Stimulated activated CD4-positive, alpha-beta T cell treated with anti-CD3 and anti-CD28 coated beads, Interleukin-15, amount 100 ng/mL, for 24 hours (primary cell): ENCODE data around the gene FTCD.
A peak's percentile ranks its signal among the peaks of the same experiment; 100 is the strongest.
"Not testable (repeated sequence)": the region's sequence is repeated elsewhere in the genome, so short reads cannot be mapped to it uniquely, and the experiment has no call there.

ENCODE experiments used
- DNase-seq: peaks from one replicate; pipeline ENCODE4 v3.0.0-alpha.2; 2020

Gene FTCD

DNA sequence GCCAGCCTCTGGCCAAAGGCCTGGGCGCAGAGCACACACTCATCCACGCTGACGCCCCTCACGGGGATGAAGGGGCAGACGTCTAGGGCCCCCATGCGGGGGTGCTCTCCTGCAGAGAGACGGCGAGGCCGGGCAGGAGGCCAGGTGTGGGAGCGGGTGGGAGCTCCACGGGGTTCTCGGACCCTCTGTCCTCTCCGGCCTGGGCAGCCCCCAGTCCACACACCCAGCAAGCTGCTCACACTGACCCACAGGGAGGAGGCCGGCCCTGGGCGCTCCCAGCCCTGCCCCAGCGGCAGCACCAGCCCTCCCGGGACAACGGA is 2.5 kb downstream of the FTCD start:
- DNase-seq = no peak

DNA sequence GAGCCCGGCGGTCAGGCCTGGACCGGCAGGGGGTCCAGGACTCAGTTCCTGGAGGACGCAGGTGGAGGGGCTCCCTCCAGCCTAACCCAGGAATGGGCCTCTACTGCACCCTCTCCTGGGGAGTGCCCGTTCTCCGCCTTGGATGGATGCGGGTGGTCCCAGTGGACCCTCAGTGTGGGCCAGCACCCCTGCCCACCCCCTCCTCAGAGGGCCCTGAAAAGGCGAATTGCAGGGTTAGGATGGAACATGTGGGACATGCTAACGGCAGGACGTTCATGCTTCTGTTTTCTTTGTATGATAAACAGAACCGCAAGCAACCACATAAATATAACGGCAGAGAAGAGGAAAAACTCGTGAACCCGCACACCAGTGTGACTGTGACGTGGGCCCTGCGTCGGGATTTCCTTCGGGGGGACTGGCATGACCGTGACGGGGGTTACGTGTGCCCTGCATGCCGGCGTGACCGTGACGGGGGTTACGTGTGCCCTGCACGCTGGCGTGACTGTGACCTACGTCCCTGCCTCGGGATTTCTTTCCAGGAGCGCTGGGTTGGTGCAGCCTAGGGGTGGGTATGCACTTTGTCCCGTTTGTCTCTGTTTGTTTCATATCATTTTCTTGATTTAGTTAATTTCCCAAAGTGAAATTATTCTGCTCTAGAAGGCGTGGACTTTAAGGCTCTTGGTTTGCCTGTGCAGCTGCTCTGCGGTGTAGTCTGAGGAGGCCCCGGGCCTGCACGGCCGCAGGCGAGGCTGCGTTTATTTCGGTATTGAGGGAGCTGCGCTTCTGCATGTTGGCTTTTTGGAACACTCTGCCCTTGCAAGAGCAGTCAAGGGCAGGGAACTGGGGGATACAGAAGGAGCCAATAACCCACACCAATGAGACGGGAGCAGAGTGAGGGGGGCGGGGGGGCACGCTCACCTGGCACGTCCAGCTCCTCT is 3.1 kb downstream of the FTCD start:
- DNase-seq = peak; percentile 0

DNA sequence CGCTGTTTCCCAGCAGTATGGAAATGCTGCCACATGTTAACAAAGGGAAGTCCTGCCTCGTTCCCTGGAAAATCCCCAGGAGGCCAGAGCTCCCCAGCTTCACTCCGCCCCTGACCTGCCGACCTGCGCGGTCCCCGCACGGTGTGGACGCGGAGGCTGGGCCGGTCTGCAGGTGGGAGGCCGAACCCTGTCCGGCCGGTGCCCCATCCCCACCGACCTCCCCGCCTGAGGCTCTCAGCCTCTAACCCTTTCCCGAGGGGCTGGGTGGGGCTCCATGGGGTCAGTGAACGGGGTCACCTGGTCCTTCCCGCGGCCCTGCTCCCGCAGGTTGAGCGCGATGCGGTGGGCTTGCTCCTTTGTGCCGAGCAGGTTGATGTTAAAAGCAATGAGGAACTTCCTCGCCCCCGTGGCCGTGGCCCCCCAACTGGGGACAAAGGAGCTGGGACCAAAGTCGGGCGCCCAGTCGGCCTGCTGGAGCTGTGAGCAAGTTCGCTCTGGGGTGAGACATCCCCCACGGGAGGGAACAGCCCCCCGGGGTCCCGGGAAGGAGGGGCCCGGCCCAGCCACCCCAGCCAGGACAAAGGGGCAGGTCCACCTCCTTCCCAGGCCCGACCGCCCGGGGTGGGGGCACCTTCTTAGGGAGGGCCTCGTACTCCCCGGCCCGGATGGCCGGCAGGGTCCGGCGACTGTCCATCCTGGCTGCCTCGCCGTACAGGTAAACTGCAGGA is 4.0 kb downstream of the FTCD start:
- DNase-seq = no peak

DNA sequence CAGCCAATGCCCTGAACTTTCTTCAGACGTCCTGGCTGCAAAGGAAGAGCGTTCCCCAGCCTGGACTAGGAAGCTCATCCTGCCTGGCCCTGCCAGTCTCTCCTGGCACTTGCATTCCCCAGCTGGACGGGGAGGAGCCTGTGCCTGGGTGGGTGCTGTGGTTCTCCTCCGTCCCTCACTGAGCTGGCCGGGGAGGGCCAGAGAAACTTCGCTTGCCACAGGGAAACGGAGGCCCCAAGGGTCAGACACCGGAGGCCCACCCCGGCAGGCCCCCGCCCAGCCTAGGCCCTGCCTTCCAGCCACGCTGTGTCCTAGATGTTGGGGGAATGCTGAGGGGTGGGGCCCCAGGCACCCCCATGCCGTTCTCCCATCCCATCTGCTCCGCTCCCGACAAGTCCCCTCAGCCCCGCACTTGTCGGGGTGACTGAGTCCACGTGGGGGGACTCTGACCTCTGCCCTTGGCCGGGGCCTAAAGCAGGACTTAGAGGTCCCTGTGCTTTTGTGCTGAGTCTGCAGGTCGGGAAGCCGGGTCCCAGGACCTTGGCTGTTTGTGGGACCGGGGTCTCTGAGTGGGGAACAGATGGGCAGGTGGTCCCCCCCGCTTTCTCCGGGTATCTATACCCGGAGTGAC is 4.8 kb downstream of the FTCD start:
- no peak for DNase-seq

DNA sequence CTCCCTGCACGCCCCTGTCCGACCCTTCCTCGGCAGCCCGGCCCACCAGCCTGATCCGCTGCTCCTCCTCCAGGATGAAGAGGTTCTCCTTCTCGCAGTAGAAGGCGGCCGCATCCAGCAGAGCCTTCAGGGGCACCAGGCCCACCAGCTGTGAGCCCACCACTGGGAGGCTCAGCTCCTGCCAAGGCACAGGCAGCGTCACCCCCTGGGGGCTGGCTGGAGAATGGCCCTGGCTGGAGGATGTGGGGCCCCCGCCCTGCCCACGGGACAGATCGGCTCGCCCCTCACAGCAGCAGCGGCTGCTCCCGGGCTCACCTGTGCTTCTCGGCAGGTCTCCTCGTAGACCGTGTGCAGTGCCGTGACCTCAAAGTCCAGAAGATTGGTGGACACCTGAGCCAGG is 5.3 kb downstream of the FTCD start:
- DNase-seq = no peak

DNA sequence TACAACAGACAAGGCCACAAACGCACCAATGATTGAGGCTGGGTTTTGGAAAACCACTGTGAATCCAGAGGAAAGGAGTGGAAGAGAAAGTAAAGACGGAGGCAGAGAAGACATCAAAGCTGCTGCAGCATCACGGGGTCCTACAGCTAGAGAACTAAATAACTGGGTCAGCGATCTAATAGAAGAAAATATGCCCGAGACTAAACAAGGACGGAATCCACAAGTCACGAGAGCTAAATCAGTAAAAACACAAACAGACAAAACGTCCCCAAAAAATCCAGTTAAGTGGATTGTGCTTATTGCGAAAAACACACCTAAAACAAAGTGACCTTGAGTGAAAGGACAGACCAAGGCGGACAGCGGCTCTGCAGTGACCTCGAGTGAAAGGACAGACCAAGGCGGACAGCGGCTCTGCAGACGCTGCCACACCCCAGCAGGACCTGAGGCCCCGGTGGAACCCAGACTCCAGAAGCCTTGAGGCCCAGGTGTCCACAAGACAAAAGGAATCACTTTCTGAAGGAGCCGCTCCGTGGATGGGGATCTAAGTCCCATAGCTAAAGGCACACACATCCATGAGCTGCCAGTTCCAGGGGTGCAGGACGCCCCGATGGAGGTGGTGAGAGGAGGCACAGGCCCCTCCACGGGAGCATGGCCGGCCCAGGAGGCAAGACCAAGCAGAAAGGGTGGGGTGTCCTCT is 6.0 kb downstream of the FTCD start:
- no peak for DNase-seq

DNA sequence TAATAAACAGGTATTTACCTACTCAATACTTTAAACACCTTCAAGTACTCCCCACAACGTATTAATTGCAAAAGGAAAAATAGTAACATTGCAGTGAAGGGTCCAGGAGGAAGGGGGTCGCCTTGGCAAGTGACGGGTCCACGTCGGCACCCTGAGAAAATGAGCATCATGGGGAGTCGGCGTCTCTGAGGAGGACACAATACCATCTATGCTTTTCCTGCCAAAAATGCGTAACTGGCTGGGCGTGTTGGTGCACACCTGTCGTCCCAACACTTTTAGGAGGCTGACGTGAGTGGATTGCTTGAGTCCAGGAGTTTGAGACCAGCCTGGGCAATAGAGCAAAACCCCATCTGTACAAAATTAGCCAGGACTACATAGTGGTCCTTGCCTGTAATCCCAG is 7.3 kb downstream of the FTCD start:
- no peak for DNase-seq

DNA sequence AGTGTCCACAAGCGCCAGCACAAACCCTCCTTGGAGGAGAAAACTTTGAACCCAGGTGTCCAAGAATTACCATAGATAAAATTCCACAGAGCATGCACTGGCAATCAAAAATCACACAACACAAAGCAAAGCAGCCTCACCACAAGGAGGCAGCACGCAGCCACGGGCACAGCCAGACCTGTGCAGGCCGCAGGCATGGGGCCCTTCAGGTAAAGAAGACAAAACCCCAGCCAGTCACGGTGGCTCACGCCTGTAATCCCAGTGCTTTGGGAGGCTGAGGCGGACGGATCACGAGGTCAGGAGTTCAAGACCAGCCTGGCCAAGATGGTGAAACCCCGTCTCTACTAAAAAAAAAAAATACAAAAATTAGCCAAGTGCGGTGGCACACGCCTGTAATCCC is 8.0 kb downstream of the FTCD start:
- peak; percentile 65 for DNase-seq

DNA sequence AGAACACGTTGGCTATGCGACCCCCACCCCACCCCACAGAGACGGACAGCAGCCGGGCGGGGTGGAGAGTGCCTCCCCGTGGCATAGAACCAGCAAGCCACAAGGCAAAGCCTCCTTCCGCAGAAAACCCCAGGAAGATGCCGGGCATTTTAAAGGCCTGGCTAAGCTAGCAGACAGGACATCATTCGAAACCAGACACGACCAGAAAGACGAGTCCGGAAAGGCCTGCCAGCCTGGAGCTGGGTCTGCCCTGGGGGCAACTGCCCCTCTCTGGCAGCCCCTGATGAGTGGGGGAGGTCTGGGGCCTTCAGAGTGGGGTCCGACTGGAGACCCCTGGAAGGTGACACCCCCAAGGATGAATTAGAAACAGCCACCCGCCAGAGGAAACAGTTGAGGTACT is 8.5 kb downstream of the FTCD start:
- no peak for DNase-seq

DNA sequence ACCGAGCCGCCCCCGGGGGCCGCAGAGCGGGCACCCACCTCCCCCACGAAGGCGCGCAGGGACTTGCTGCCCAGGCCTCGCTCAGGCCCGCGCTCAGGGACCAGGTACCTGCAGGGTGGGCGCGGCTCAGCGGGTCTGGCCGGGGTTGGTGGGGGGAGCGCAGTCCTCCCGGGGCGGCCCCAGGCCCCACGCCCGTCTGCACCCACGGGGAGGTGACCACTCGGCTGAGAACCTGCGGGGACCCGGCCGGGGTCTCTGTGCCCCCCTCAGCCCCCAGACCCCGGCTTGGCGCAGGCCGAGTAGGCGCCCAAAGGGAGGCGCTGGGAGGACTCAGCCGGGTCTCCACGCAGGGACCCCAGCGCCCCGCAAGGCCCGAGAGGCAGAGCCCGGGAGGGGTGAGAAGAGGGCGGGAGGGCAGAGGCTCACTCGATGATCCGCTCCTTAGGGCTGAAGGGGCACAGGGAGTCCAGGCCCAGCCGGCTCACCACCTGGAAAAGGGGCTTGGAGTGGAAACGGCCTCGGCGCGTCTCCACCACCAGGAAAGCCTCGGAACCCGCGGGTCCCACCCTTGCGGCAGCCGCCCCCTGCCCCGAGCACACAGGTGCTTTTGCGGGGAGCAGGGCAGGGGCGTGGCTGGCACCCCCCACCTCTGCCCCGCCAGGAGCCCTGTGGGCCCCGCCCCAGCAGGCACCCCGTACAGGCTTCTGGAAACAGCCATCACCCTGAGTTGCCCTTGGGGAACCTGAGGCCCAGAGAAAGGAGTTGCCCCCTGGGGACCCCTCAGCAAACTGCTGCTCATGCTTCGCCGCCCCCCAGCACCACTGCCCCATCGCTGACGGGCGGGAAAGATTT is 9.3 kb downstream of the FTCD start:
- no peak for DNase-seq

DNA sequence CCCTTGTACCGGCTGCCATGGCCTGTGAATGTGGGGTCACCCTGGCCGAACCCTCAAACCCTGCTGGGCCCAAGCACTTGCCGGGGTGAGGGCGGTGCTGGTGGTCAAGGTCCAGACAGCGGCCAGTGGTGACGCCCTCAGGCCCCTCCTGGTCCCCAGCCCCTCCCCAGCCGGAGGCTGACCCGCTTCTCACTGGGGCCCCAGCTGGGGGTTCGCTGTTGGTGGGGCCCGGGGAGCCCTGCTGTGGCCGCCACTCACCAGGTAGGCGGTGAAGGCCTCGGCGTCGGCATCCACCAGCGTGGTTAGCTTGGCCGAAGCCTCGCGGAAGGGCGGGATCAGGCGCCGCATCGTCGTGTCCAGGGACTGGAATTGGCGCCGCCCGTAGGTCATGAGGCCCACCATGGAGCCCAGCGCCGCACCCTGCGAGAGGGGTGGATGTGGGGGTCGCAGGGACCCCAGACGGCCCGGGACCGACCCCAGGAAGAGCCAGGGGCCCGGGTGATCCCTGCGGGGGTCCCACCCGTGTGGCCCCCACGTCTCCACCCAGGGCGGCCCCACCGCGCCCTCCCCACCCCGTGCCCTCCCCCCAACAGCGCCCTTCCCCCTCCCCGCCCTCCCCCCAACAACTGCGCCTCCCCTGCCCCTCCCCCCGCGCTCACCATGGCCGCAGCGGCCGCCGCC is 10.1 kb downstream of the FTCD start:
- no peak for DNase-seq

DNA sequence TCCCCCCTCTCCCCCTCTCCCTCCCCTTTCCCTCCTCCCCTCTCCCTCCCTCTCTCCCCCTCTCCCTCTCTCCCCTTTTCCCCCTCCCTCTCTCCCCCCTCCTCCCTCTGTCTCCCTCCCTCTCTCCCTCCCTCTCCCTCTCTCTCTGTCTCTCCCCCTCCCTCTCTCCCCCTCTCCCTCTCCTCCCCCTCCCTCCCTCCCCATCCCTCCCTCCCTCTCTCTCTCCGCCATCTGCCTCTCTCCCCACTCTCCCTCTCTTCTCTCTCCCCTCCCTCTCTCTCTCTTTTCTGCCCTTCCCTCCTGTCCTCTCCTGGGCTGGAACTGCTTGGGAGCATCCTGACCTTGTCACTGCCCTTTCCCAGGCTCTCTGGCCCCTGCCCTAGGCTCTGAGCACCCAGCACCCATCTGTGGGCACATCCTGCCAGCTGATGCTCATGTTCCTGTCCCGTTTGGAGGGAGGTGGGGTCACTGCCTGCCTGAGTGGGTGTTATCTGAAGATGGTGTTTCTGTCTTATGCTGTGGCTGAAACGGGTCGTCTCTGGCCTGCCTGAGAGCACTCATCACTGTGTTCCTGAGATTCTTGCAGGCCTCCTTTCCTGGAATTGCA is 10.8 kb downstream of the FTCD start:
- DNase-seq = peak; percentile 20

DNA sequence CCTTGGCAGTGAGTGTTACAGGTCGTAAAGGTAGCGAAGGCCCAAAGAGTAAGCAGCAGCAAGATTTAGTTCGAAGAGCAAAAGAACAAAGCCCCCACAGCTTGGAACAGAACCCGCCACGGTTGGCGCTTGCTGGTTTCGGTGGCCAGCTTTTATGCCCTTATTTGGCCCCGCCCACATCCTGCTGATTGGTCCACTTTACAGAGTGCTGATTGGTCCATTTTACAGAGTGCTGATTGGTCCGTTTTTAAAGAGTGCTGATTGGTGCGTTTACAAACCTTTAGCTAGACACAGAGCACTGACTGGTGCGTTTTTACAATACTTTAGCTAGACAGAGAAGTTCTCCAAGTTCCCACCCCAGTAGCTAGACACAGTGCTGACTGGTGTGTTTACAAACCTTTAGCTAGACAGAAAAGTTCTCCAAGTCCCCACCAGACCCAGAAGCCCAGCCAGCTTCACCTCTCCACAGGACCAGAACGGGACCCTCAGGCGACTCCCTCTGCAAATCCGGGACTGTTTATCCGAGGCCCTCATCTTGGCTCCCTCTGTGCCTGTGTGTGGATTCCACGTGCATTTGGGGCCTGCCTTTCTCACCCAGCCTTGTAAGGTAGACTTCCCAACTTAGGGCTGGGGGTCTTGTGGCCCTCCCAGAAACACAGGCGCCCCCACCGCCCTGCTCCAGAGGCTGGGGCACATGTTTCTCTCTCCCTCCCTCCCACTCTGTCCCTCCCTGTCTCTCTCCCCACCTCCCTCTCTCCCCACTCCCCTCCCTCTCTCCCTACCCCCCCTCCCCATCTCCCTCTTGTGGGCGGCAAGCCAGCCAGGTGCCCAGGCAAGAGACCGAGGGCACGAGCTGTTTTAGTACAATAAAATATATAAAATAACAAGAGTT is 12.6 kb downstream of the FTCD start:
- no peak for DNase-seq

DNA sequence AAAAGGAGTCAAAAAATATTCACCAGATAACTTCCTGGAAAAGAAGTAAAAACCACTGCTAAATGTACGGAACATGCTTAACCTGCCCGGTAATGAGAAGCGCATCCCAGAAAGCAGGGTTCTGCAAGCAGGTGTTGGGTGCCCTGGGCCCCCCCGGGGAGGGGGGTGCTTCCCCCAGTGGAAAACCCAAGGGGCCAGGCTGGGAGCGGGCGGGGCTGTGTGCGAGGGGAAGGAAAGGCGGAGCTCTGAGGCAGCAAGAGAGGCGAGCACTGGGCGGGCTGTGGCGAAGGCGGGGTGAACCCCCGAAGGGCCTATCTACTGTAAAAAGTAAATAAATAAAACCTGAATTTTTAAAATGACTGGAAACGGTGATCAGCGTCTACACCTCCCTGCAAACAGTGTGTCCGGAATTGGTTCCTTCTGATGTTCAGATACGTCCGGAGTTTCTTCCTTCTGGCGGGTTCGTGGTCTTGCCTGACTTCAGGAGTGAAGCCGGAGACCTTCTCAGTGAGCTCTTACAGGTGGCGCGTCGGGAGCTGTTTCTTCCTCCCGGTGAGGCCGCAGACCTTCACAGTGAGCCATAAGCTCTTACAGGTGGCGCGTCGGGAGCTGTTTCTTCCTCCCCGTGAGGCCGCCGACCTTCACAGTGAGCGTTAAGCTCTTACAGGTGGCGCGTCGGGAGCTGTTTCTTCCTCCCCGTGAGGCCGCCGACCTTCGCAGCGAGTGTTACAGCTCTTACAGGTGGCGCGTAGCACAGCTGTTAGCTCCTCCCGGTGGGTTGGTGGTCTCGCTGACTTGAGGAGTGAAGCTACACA is 13.4 kb downstream of the FTCD start:
- DNase-seq = no peak

DNA sequence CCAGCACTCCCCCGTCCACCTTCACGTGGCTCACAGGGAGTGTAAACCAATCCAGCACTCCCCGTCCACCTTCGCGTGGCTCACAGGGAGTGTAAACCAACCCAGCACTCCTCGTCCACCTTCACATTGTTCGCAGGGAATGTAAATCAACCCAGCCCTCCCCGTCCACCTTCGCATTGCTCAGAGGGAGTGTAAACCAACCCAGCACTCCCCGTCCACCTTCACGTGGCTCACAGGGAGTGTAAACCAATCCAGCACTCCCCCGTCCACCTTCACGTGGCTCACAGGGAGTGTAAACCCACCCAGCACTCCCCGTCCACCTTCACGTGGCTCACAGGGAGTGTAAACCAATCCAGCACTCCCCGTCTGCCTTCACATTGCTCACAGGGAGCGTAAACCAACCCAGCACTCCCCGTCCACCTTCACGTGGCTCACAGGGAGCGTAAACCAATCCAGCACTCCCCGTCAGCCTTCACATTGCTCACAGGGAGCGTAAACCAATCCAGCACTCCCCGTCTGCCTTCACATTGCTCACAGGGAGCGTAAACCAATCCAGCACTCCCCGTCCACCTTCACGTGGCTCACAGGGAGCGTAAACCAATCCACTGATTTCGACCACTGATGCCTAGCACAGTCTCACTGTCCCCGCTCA is 14.9 kb downstream of the FTCD start:
- not testable (repeated sequence) for DNase-seq

DNA sequence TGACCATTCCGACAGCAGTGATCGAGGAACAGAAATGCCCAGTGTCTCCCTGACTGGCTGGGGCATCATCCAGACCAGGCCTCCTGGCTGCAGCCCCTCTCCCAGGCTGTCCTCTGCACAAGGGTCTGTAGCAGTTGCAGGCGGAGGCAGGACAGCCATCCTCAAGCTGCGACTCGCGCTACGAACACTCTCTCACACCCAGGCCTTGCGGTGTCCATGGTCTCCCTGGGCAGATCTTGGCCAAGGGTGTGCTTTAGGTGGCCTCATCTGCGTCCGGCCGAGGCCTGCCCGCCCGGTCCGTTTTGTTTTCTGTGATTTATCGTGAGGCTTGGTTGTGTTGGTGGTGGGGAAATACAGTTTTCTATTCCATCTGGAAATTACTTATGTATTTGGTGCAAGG is 15.7 kb downstream of the FTCD start:
- no peak for DNase-seq

DNA sequence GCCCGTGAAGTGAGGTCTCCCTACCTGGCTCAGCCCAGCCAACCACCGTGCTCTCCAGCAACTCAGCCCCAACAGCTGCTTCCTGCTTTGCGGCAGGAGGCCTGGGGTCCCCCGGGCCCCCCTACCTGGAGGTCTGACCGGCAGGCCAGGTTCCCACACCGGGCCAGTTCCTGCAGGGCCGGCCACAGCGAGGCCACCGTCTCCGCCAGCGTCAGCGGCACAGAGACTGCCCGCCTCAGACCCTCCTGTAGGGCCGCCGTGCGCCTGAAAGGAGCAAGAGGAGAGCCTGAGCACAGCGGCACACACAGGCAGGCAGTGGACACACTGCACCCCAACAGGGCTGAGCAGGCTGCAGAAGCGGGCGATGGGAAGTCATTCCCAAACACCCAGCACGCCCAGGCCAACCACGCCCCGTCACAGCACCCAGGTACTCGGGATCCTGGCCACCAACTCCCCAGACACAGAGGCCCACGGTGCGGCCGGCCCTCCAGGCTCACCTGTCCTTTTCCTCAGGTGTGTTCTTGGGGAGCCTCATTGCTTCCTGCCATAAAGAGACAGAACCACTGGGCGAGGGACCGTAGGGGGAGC is 16.9 kb downstream of the FTCD start:
- no peak for DNase-seq

DNA sequence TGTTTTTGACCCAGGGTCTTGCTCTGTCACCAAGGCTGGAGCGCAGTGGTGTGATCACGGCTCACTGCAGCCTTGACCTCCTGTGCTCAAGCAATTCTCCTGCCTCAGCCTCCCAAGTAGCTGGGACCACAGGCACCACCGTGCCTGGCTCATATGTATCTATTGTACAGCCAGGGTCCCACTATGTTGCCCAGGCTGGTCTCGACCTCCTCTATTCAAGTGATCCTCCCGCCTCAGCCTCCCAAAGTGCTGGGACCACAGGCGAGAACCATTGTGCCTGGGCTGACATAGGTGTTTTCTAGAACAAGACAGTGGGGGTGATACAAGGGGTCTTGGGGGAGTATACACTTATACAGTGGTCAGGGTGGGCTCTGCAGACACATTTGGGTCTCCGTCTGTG is 17.5 kb downstream of the FTCD start:
- DNase-seq = no peak
